Kidney (tissue), 14 donors: Measurements from ENCODE around the gene CYP4F8. TPM values are rescaled to one million over a fixed set of nuclear protein-coding genes. Genes with fewer than 3 reads are reported as not detected.
"Not testable (repeated sequence)": the region's sequence is repeated elsewhere in the genome, so short reads cannot be mapped to it uniquely, and the experiment has no call there.

Source experiments
- DNase-seq, 5 donors: peaks; one replicate each; pipeline ENCODE4 v3.0.0-alpha.2; 2013 to 2020
- FAIRE-seq: peaks from 2 replicates; lab custom pipeline; 2012; peaks lifted over from hg19 to GRCh38; lab: Jason Lieb, UNC
- H3K27ac ChIP-seq, 2 donors: one replicate each; pipeline ENCODE4 v1.7.0; 2013; ENCODE audit warnings: low read depth in 2 of 2, low read length in 2 of 2, inconsistent platforms in 1 of 2
- H3K27me3 ChIP-seq: one replicate; pipeline ENCODE4 v1.7.1; 2013; ENCODE audit warnings: low read length, inconsistent platforms; ENCODE audit not compliant: control insufficient read depth, insufficient read depth
- H3K36me3 ChIP-seq, 3 donors: one replicate each; pipeline versions ENCODE4 v1.7.0 to v1.7.1; 2013; ENCODE audit warnings: low read length in 3 of 3, control low read depth in 1 of 3, inconsistent platforms in 1 of 3; ENCODE audit not compliant: insufficient read depth in 3 of 3, control insufficient read depth in 2 of 3
- H3K4me1 ChIP-seq, 3 donors: one replicate each; pipeline versions ENCODE4 v1.7.0 to v1.7.1; 2013; ENCODE audit warnings: low read length in 3 of 3, inconsistent platforms in 1 of 3, low read depth in 1 of 3; ENCODE audit not compliant: control insufficient read depth in 2 of 3, insufficient read depth in 2 of 3
- H3K4me3 ChIP-seq, 3 donors: one replicate each; pipeline versions ENCODE4 v1.7.0 to v1.8.1; 2013; ENCODE audit warnings: low read length in 3 of 3, control low read depth in 1 of 3, inconsistent platforms in 1 of 3
- H3K9ac ChIP-seq, 3 donors: one replicate each; pipeline versions ENCODE4 v1.7.0 to v1.7.1; 2013; ENCODE audit warnings: low read length in 3 of 3, control low read depth in 1 of 3, inconsistent platforms in 1 of 3
- H3K9me3 ChIP-seq, 3 donors: one replicate each; pipeline versions ENCODE4 v1.7.0 to v1.7.1; 2013; ENCODE audit warnings: low read length in 3 of 3, control low read depth in 1 of 3, inconsistent platforms in 1 of 3; ENCODE audit not compliant: control insufficient read depth in 2 of 3, insufficient read depth in 1 of 3
- intact Hi-C: fragments of 100-400 bp; cut with DNase I; formaldehyde crosslinking; loops from one replicate; pipeline ENCODE4 v1.11.1; 2022
- polyA plus RNA-seq: library from polyadenylated mRNA; stranded (reverse); fragments of 350-450 nt; fragmentation: Illumina TruSeq; extraction: RNeasy Lipid Tissue Mini Kit (QIAGEN cat#74804); gene quantifications from one replicate; pipeline ENCODE4 v1.2.3, GENCODE V29; 2014; ENCODE audit warnings: low read depth, low replicate concordance; ENCODE audit not compliant: insufficient read depth
- total RNA-seq: library from RNA; stranded (reverse); fragmentation: NEBNext Ultra II Directional; extraction: Animal tissue kit (Norgen Biotek cat#: 25700); gene quantifications from one replicate; pipeline ENCODE4 v1.2.1, GENCODE V29; 2021
- TF ChIP-seq, protein P1 (sequence below): IDR thresholded peaks from 3 replicates; pipeline ENCODE4 v1.5.1; 2012; ENCODE audit warnings: mild to moderate bottlenecking, moderate library complexity, borderline replicate concordance; ENCODE audit not compliant: insufficient read depth; ENCODE audit errors: extremely low read depth
- donor health status: control.
- donor health status: control.
- donor health status: control.
- donor health status: control.
- donor health status: control.
- donor health status: DM: yes; HTN: yes; CAD: no.
- donor health status: Normal renal cell carcinoma (clear cell type).

Gene CYP4F8
- total and polyA plus RNA-seq, 2 donors from 2014 or later = not detected

DNA sequence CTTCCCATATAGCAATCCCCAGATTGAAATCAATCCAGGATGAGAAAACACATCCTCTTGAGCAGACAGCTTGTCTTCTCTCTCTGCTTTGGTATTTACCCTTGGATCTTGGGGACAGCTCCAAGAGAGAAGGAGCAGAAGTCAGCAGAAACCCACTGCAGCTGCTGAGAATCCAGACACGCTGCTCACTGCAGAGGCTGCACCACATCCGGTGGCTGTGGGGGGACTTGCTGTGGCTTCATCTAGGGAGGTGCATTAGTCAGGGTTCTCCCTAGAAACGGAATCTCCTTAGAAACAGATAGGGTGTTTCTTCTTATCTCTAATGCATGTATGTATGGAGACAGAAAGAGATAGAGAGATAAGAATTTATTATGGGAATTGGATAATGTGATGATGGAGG, 60.5 kb downstream of the CYP4F8 start:
- no peaks in the 10 kb centered on the region for H3K9me3 ChIP-seq
- peaks cover 0 to 2% (median 0%) of the 10 kb centered on the region in 3 donors for H3K36me3 ChIP-seq
- H3K27me3 ChIP-seq = no peaks in the 10 kb centered on the region
- DNase-seq = no peak
- H3K4me3 ChIP-seq = no peak overlapping the region
- H3K9ac ChIP-seq = no peak overlapping the region
- no peak for FAIRE-seq
- H3K27ac ChIP-seq = no peak overlapping the region
- intact Hi-C loops = no loop called here
- TF ChIP-seq, protein P1, sequence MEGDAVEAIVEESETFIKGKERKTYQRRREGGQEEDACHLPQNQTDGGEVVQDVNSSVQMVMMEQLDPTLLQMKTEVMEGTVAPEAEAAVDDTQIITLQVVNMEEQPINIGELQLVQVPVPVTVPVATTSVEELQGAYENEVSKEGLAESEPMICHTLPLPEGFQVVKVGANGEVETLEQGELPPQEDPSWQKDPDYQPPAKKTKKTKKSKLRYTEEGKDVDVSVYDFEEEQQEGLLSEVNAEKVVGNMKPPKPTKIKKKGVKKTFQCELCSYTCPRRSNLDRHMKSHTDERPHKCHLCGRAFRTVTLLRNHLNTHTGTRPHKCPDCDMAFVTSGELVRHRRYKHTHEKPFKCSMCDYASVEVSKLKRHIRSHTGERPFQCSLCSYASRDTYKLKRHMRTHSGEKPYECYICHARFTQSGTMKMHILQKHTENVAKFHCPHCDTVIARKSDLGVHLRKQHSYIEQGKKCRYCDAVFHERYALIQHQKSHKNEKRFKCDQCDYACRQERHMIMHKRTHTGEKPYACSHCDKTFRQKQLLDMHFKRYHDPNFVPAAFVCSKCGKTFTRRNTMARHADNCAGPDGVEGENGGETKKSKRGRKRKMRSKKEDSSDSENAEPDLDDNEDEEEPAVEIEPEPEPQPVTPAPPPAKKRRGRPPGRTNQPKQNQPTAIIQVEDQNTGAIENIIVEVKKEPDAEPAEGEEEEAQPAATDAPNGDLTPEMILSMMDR = no peak
- peaks cover 0 to 9% (median 0%) of the 10 kb centered on the region in 3 donors for H3K4me1 ChIP-seq

DNA sequence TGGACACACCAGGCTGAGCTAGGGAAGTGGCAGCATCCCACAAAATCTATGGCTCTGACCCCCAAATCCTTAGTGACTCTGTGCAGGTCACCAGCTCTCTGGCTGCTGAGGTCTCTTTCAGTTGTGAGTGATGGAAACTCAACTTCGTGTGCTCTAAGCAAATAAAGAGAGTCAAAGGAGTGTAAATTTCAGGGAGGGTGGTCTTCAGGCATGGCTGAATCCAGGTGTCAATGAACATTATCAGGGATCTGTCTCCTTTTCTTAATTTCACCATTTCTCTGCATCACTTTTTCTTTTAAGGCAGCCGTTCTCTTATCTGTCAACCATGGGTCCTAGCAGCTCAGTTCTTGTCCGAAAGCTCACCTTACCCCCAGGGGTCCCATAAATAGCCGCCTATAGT, 64.1 kb downstream of the CYP4F8 start:
- Histone ChIP-seq H3K4me1 (peaks cover 0 to 5% (median 3%) of the 10 kb centered on the region in 3 donors), H3K4me3 (no peak overlapping the region), H3K9ac (no peak overlapping the region), H3K27me3 (no peaks in the 10 kb centered on the region), H3K36me3 (peaks cover 0 to 2% (median 0%) of the 10 kb centered on the region in 3 donors), H3K27ac (no peak overlapping the region), H3K9me3 (no peaks in the 10 kb centered on the region)
- intact Hi-C loops = no loop called here
- FAIRE-seq (no peak), DNase-seq (no peak)
- TF ChIP-seq, protein P1 = no peak

DNA sequence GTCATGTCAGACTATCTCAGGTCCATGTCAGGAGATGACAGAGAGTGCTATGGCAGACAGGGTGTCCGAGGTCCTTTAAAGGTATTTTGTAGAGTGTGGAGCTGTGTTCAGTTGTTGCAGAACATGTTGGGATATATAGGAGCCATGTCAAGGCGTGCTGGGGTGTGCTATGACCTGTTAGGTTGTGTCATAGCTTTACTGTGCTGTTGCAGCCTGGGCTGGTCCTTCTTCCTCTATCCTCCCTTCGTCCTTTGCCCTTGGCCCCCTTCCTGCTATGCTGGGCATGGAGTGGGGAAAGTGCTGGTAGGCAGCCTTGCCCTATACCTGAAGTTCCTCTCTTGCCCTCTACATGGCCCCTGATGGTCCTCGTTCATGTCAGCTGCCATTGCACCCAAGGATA, 64.8 kb downstream of the CYP4F8 start:
- H3K27ac ChIP-seq, FAIRE-seq, H3K27me3 ChIP-seq, H3K36me3 ChIP-seq, H3K4me3 ChIP-seq, DNase-seq, H3K4me1 ChIP-seq, H3K9me3 ChIP-seq, H3K9ac ChIP-seq, intact Hi-C loops: not testable (repeated sequence)

Other genes starting within 250 kb of the CYP4F8 start
- gene AKAP8, start 235.4 kb upstream of the CYP4F8 start, total RNA-seq = 60.2 TPM
- gene AKAP8, start 235.4 kb upstream of the CYP4F8 start, polyA plus RNA-seq = 11.5 TPM
- gene AKAP8L, start 196.2 kb upstream of the CYP4F8 start, total RNA-seq = 122 TPM
- 44.3 TPM for gene AKAP8L, start 196.2 kb upstream of the CYP4F8 start, polyA plus RNA-seq
- 37.1 TPM for gene WIZ, start 165.3 kb upstream of the CYP4F8 start, total RNA-seq
- gene WIZ, start 165.3 kb upstream of the CYP4F8 start, polyA plus RNA-seq = 15.4 TPM
- gene RASAL3, start 150.7 kb upstream of the CYP4F8 start, total RNA-seq = 12.1 TPM
- gene RASAL3, start 150.7 kb upstream of the CYP4F8 start, polyA plus RNA-seq = 1.5 TPM
- not detected for gene PGLYRP2, start 135.7 kb upstream of the CYP4F8 start, total RNA-seq
- gene PGLYRP2, start 135.7 kb upstream of the CYP4F8 start, polyA plus RNA-seq = not detected
- gene CYP4F22, start 106.7 kb upstream of the CYP4F8 start, total RNA-seq = 0.09 TPM
- gene CYP4F22, start 106.7 kb upstream of the CYP4F8 start, polyA plus RNA-seq = not detected
- 2.2 TPM for gene CYP4F3, start 25.7 kb downstream of the CYP4F8 start, total RNA-seq
- 17.9 TPM for gene CYP4F3, start 25.7 kb downstream of the CYP4F8 start, polyA plus RNA-seq
- gene CYP4F12, start 57.9 kb downstream of the CYP4F8 start, total RNA-seq = 4.4 TPM
- 10.2 TPM for gene CYP4F12, start 57.9 kb downstream of the CYP4F8 start, polyA plus RNA-seq
- not detected for gene OR10H2, start 112.8 kb downstream of the CYP4F8 start, total RNA-seq
- gene OR10H2, start 112.8 kb downstream of the CYP4F8 start, polyA plus RNA-seq = not detected
- gene OR10H3, start 122.8 kb downstream of the CYP4F8 start, total RNA-seq = not detected
- not detected for gene OR10H3, start 122.8 kb downstream of the CYP4F8 start, polyA plus RNA-seq
- not detected for gene OR10H5, start 172.4 kb downstream of the CYP4F8 start, total RNA-seq
- gene OR10H5, start 172.4 kb downstream of the CYP4F8 start, polyA plus RNA-seq = not detected
- gene OR10H1, start 200.4 kb downstream of the CYP4F8 start, total RNA-seq = 0.09 TPM
- not detected for gene OR10H1, start 200.4 kb downstream of the CYP4F8 start, polyA plus RNA-seq